Pancreas (tissue), 10 donors: Measurements from ENCODE around the gene RECQL5. TPM values are rescaled to one million over a fixed set of nuclear protein-coding genes. Genes with fewer than 3 reads are reported as not detected.
A peak's percentile ranks its signal among the peaks of the same experiment; 100 is the strongest.

Source experiments
- ATAC-seq, 4 donors: fragments of 200-7000 bp; cut with Tn5 transposase; one replicate each; pipeline versions ENCODE4 v1.8.0 to v1.9.1; 2020; ENCODE audit warnings: mild to moderate bottlenecking in 4 of 4, moderate library complexity in 4 of 4
- DNase-seq, 6 donors: peaks; one replicate each; pipeline ENCODE4 v3.0.0-alpha.2; 2020
- FAIRE-seq: peaks from 2 replicates; lab custom pipeline; 2012; peaks lifted over from hg19 to GRCh38; lab: Jason Lieb, UNC
- H3K27ac ChIP-seq, 4 donors: fragments of 200-600 bp; sonication (generic); 1 replicate in 3 of 4; 2 replicates in 1 of 4; pipeline versions ENCODE4 v1.5.0 to v1.8.0; 2020
- H3K27me3 ChIP-seq, 4 donors: fragments of 200-600 bp; one replicate each; pipeline ENCODE4 v1.8.0; 2021
- H3K36me3 ChIP-seq, 3 donors: fragments of 200-600 bp; sonication (generic) in 1 of 3; one replicate each; pipeline versions ENCODE4 v1.5.0 to v1.8.0; 2020 to 2021
- H3K4me1 ChIP-seq, 3 donors: fragments of 200-600 bp; one replicate each; pipeline ENCODE4 v1.8.0; 2021
- H3K4me3 ChIP-seq, 4 donors: fragments of 200-600 bp; sonication (generic) in 2 of 4; one replicate each; pipeline versions ENCODE4 v1.5.0 to v1.8.0; 2020 to 2021
- H3K9me3 ChIP-seq, 4 donors: fragments of 200-600 bp; one replicate each; pipeline ENCODE4 v1.8.0; 2021
- WGBS, 2 donors: extraction: QIAGEN DNeasy Blood & Tissue Kit; methylation state at CpG; one replicate each; pipeline ENCODE4 v1.1.7; 2013; 5-methylcytosine and 5-hydroxymethylcytosine counted together
- intact Hi-C, 3 donors: fragments of 100-400 bp; cut with DNase I; formaldehyde crosslinking; loops; one replicate each; pipeline versions ENCODE4 v1.11.1 to v1.14.2; 2022
- polyA plus RNA-seq, 2 donors: library from polyadenylated mRNA; stranded (reverse); fragments of 200-250 nt; gene quantifications; one replicate each; pipeline ENCODE4 v1.2.3, GENCODE V29; 2013
- total RNA-seq, 6 donors: library from RNA; stranded (reverse); fragmentation: NEBNext Ultra II Directional in 4 of 6; extraction: Animal tissue kit (Norgen Biotek cat#: 25700) in 4 of 6; gene quantifications; one replicate each; pipeline versions ENCODE4 v1.2.1 to v1.2.4, GENCODE V29; 2021 to 2023
- TF ChIP-seq, protein P1 (sequence below), 4 donors: fragments of 200-600 bp; sonication (generic) in 3 of 4; IDR thresholded peaks; one replicate each; pipeline versions ENCODE4 v1.5.0 to v1.8.0; 2021; ENCODE audit warnings: antibody characterized with exemption in 4 of 4
- donor health status: healthy with polysubstance abuse.
- donor health status: DM: no; HTN: no; CAD: no; lungs with moderate emphysema.
- donor health status: DM: no; HTN: no; CAD: no.
- donor health status: control.
- donor health status: control.
- donor health status: Bipolar disorder and iron deficiency.
- donor health status: DM: yes; HTN: yes; CAD: no.
- donor health status: DM: no; HTN: no; CAD: no.
- donor health status: DM: no; HTN: no; CAD: no.
- donor health status: DM: yes; HTN: yes; CAD: no.

RECQL5 gene
- total and polyA plus RNA-seq, 8 donors: 8.7 to 65.2 (median 14.9) TPM

DNA sequence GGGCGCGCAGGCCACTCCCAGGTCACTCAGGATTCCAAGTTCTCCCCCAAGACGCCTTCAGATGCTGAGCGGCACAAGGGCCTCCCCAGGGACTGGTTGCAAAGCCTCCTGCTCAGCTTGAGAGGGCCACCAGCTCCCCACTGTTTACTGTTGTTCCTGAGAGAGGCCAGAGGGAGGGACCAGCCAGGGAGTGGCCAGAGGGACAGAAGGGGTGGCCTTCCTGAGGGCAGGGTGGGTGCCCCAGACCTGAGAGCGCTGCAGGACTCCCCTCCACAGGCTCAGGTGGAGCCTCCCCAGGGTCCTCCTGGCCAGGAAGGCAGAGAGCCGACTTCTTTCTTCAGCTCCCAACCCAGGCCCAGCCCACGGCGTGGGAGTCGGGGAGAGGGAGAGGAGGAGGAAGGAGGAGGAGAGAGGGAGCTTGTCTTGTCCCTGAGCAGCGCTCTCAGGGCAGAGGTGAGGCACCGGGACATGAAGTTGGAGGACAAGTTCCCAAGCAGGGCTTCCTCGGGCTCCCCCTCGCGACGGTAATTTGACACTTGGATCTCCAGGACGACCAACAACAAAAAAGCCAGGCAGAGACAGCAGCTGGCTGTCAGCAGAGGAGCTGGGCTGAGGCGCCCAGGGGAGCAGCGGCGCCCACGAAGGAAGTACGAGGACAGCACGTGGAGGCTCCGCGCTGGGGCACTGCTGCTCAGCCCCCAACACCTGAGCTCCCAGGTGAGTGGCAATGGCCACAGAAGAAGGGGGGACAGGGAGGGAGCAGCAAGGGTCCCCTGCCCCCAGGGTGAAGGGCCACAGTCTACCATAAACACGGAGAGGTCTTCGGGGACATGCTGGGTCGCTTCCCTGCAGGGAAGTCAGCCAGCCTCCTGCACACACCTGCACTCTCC is 33.2 kb downstream of the RECQL5 start:
- ATAC-seq (peak; percentile 87 to 91 (median 88)), DNase-seq (peak; percentile 90 to 96 (median 91)), FAIRE-seq (no peak)
- H3K36me3 ChIP-seq: no peaks in the 10 kb centered on the region
- no peaks in the 10 kb centered on the region for H3K27me3 ChIP-seq
- H3K4me1 ChIP-seq: peaks cover 13 to 14% (median 14%) of the 10 kb centered on the region in 3 donors
- H3K4me3 ChIP-seq: peak overlapping the region in 1 of 4 donors; percentile 17
- TF ChIP-seq, protein P1, sequence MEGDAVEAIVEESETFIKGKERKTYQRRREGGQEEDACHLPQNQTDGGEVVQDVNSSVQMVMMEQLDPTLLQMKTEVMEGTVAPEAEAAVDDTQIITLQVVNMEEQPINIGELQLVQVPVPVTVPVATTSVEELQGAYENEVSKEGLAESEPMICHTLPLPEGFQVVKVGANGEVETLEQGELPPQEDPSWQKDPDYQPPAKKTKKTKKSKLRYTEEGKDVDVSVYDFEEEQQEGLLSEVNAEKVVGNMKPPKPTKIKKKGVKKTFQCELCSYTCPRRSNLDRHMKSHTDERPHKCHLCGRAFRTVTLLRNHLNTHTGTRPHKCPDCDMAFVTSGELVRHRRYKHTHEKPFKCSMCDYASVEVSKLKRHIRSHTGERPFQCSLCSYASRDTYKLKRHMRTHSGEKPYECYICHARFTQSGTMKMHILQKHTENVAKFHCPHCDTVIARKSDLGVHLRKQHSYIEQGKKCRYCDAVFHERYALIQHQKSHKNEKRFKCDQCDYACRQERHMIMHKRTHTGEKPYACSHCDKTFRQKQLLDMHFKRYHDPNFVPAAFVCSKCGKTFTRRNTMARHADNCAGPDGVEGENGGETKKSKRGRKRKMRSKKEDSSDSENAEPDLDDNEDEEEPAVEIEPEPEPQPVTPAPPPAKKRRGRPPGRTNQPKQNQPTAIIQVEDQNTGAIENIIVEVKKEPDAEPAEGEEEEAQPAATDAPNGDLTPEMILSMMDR (IDR thresholded peaks at IDR 0.05): peak; percentile 29 to 49 (median 41)
- intact Hi-C loops: loop anchor here in 1 of 3 donors (5.0 kb wide), 1 partner anchor 114 kb away; no protein-coding TSS in a partner anchor
- H3K9me3 ChIP-seq: no peaks in the 10 kb centered on the region
- 13 to 16% methylated on average over 27 of the region's 27 CpGs for WGBS, 2 donors
- H3K27ac ChIP-seq: peak overlapping the region; percentile 17 to 68 (median 54)

- Histone ChIP-seq H3K36me3 (no peaks in the 10 kb centered on the region), H3K4me3 (peak within 1 kb of the TSS in 1 of 4 donors; percentile 17), H3K9me3 (no peaks in the 10 kb centered on the region), H3K27ac (peak within 1 kb of the TSS; percentile 17 to 68 (median 54)), H3K4me1 (peaks cover 13 to 14% (median 14%) of the 10 kb centered on the region in 3 donors), H3K27me3 (no peaks in the 10 kb centered on the region)
- intact Hi-C loops: loop anchor here in 1 of 3 donors (5.0 kb wide), 1 partner anchor 114 kb away; no protein-coding TSS in a partner anchor
- ATAC-seq: peak; percentile 83 to 88 (median 88)
- TF ChIP-seq, protein P1 (IDR thresholded peaks at IDR 0.05): peak; percentile 95 to 99 (median 97)
- FAIRE-seq: no peak
- peak; percentile 74 to 97 (median 88) for DNase-seq
- WGBS, 2 donors: 14 to 16% methylated on average over 19 of the region's 19 CpGs
Observed at GRCh38 chr17:75632863-75633485, 34.0 kb downstream of the RECQL5 start, which contains the start of gene SMIM5. TSS of gene SMIM5 (plus strand) at chr17:75633434. CDS start at chr17:75640202, 6,768 bp downstream.

DNA sequence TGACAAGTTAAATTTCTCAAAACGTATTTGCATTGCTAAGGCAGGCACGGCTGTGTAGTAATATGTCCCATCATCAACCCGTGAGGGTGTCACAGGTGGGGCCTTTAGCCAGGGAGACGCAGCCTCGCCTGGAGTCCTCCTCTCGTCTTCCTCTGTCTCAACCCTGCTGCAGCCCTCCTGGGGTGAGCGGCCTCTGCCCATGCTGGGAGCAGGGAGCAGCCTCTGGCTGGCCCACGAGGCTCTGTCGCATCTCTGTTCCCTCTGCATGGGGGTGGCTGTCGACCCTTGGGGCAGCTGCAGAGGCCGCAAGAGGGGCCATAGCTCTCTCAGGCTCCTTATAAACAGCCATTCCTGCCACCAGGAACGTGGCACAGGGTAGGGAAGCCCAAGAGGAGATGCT is 34.5 kb downstream of the RECQL5 start:
- peaks cover 13 to 14% (median 14%) of the 10 kb centered on the region in 3 donors for H3K4me1 ChIP-seq
- FAIRE-seq (no peak), DNase-seq (peak in 2 of 6 donors; percentile 35 to 60), ATAC-seq (no peak)
- no peak overlapping the region for H3K27ac ChIP-seq
- TF ChIP-seq, protein P1 (IDR thresholded peaks at IDR 0.05): no peak
- H3K9me3 ChIP-seq: no peaks in the 10 kb centered on the region
- intact Hi-C loops: loop anchor here in 1 of 3 donors (5.0 kb wide), 1 partner anchor 115 kb away; no protein-coding TSS in a partner anchor
- no peaks in the 10 kb centered on the region for H3K27me3 ChIP-seq
- H3K36me3 ChIP-seq: no peaks in the 10 kb centered on the region
- 70 to 72% methylated on average over 12 of the region's 12 CpGs for WGBS, 2 donors
- no peak overlapping the region for H3K4me3 ChIP-seq

DNA sequence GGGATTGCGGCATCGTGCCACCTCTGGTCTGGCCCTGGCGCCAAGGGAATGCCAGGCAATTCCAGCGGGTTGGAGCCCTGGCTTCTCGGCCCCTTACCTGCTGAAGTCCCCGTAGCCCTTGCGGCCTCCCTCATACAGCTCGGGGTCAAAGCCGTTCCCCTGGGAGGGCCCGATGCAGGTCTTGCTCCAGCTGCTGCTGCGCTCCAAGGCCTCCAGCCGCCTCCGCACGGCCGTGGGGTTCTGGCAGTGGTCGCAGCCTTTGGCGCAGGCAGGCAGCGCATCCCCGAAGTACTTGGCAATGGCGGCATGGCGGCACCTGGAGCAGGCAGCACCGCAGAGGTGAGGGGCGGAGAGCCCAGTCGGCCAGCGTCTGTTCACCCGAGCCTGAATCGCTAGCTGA is 35.6 kb downstream of the RECQL5 start:
- TF ChIP-seq, protein P1 (IDR thresholded peaks at IDR 0.05): no peak
- FAIRE-seq: no peak
- H3K36me3 ChIP-seq: no peaks in the 10 kb centered on the region

More for the DNA sequence above, 35.6 kb downstream of the RECQL5 start:
- Histone ChIP-seq H3K27ac (no peak overlapping the region), H3K4me3 (no peak overlapping the region), H3K4me1 (peaks cover 13 to 14% (median 14%) of the 10 kb centered on the region in 3 donors), H3K9me3 (no peaks in the 10 kb centered on the region), H3K27me3 (no peaks in the 10 kb centered on the region)
- 89 to 92% methylated on average over 27 of the region's 27 CpGs for WGBS, 2 donors
- intact Hi-C loops: loop anchor here in 1 of 3 donors (5.0 kb wide), 1 partner anchor 116 kb away; no protein-coding TSS in a partner anchor
- ATAC-seq (no peak), DNase-seq (peak in 3 of 6 donors; percentile 50 to 72 (median 60))
